Measurements from ENCODE around the gene AGA.

Gene AGA

DNA sequence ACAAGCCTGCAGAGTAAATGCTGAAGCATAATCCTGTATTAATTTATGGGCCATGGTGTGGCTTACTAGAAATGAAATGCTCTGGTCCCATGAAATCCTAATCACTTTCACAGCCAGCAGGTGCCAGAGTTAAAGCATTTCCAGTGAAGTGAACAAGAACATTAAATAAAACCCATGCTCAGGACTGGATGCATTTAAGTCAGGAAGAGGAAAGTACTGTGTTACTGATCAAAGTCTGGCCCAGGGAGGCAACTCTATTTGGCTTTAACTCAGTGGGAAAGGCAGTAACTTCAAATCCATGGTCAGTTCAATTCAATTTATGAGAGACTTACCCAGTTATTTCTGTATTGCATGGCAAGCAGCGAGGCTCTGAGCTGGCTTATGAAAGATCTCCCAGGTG is 29.2 kb downstream of the AGA start:
- no peak for DNase-seq (ENCODE audit: extremely low spot score)
- ChIA-PET POLR2A (no interaction called here), CTCF (no interaction called here)
- TF ChIP-seq CTCF (IDR thresholded peaks at IDR 0.05; ENCODE audit: control extremely low read depth, extremely low read depth, low read depth, missing control alignments) = no peak

DNA sequence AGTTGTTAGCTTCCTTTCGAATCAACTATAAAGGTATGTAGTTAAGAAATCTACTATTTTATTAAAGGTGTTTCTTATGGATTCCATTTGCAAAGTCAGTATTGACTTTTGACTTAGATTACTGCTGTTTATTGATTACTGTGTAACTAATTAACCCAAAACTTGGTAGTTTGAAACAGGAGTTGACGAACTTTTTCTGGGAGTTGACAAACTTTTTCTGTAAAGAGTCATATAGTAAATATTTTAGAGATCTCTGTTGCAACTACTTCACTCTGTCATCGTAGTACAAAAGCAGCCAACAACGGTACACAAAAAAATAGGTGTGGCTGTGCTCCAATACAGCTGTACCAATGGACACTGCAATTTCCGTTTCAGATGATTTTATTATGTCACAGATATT is 30.2 kb downstream of the AGA start:
- POLR2A ChIA-PET = no interaction called here
- CTCF ChIA-PET = interaction anchor here (0.8 kb wide), 1 partner anchor 15 kb away, joined by 3 read pairs; no protein-coding TSS in a partner anchor
- no peak for TF ChIP-seq CTCF (IDR thresholded peaks at IDR 0.05; ENCODE audit: control extremely low read depth, extremely low read depth, low read depth, missing control alignments)
- no peak for DNase-seq (ENCODE audit: extremely low spot score)

DNA sequence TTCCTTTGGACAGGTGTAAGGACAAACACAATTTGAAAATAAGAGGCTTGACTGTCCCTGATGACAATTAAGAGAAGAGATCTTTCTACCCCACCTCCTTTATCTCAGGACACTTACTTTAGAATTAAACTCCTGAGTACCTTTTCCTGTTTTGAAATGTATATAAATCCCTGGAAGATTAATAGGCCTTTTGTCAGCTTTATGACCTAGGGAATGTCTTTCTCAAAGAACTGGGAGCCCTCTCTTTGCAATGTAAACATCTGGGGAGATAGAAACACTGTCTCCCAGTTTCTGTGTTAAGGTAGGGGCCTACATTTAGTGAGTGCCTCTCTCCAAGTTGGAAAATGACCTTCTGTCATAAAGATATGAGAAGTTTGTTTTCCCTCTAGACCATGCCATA is 31.7 kb downstream of the AGA start:
- no peak for TF ChIP-seq CTCF (IDR thresholded peaks at IDR 0.05; ENCODE audit: control extremely low read depth, extremely low read depth, low read depth, missing control alignments)
- CTCF ChIA-PET = interaction anchor here (1.6 kb wide), 1 partner anchor 12 kb away, joined by 6 read pairs; no protein-coding TSS in a partner anchor

DNA sequence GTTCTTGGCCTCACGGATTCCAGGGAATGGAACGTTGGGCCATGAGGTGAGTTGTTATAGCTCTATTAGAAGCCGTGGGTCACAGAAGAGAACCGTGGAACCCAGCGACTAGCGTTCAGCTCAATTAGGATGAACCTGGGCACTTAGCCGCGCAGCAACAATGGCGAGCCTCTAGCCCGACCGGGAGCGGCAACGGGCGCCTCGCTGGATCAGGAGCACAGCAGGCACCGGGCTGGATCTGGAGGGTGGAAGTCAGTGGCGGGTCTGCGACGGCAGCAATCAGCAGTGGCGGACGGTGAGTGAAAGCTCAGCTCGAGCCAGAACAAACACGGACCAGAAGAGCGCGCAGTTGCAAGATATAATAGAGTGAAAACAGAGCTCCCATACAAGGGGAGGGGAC is 34.2 kb downstream of the AGA start:
- TF ChIP-seq CTCF (IDR thresholded peaks at IDR 0.05; ENCODE audit: control extremely low read depth, extremely low read depth, low read depth, missing control alignments) = no peak
- DNase-seq (ENCODE audit: extremely low spot score) = no peak
- ChIA-PET CTCF (no interaction called here), POLR2A (no interaction called here)

More for the DNA sequence above, 31.7 kb downstream of the AGA start:
- DNase-seq (ENCODE audit: extremely low spot score) = no peak
- POLR2A ChIA-PET = no interaction called here

- ChIA-PET POLR2A (no interaction called here), CTCF (interaction anchor here (1.2 kb wide), 1 partner anchor 12 kb away, joined by 3 read pairs; no protein-coding TSS in a partner anchor)
- no peak for DNase-seq (ENCODE audit: extremely low spot score)
These were observed 36.7 kb downstream of the AGA start for GRCh38 chr4:177405508-177405907.

GRCh38 chr4:177404986-177405385 is 37.3 kb downstream of the AGA start:
- DNase-seq (ENCODE audit: extremely low spot score) = no peak
- CTCF ChIA-PET = interaction anchor here (1.2 kb wide), 1 partner anchor 12 kb away, joined by 3 read pairs; no protein-coding TSS in a partner anchor
- no peak for TF ChIP-seq CTCF (IDR thresholded peaks at IDR 0.05; ENCODE audit: control extremely low read depth, extremely low read depth, low read depth, missing control alignments)
- POLR2A ChIA-PET = no interaction called here

More at GRCh38 chr4:177405508-177405907, 36.7 kb downstream of the AGA start:
- TF ChIP-seq CTCF (IDR thresholded peaks at IDR 0.05; ENCODE audit: control extremely low read depth, extremely low read depth, low read depth, missing control alignments) = no peak

DNA sequence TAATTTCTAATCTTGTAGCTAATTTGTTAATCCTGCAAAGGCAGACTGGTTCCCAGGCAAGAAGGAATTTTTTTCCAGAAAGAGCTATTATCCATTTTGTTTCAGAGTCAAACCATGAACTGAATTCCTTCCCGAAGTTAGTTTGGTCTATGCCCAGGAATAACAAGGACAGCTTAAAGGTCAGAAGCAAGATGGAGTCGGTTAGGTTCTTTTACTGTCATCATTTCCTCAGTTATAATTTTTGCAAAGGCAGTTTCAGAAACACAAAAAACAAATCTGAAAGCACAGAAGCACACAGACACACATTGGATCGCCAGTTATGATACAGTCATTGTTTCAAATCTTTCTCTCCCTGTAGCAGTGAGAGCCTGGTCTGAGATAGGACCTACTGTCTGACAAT is 37.9 kb downstream of the AGA start:
- ChIA-PET POLR2A (no interaction called here), CTCF (interaction anchor here (0.9 kb wide), 1 partner anchor 18 kb away, joined by 3 read pairs; no protein-coding TSS in a partner anchor)
- no peak for DNase-seq (ENCODE audit: extremely low spot score)
- no peak for TF ChIP-seq CTCF (IDR thresholded peaks at IDR 0.05; ENCODE audit: control extremely low read depth, extremely low read depth, low read depth, missing control alignments)
